Ishikawa (cell line): Measurements from ENCODE around the gene GLIPR1L2.

ENCODE experiments used
- CEBPB ChIP-seq: IDR thresholded peaks from 2 replicates; pipeline ENCODE4 v1.6.1; 2012
- CREB1 ChIP-seq: IDR thresholded peaks from 2 replicates; pipeline ENCODE4 v1.6.1; 2012; ENCODE audit warnings: low read depth
- EGR1 ChIP-seq: IDR thresholded peaks from 2 replicates; pipeline ENCODE4 v1.6.1; 2012
- EP300 ChIP-seq: IDR thresholded peaks from 2 replicates; pipeline ENCODE4 v1.6.1; 2012; ENCODE audit warnings: borderline replicate concordance
- FOXM1 ChIP-seq: IDR thresholded peaks from 2 replicates; pipeline ENCODE4 v1.6.1; 2012; ENCODE audit warnings: low read depth, borderline replicate concordance
- MAX ChIP-seq: IDR thresholded peaks from 2 replicates; pipeline ENCODE4 v1.6.1; 2012
- NFIC ChIP-seq: IDR thresholded peaks from 2 replicates; pipeline ENCODE4 v1.6.1; 2012
- RAD21 ChIP-seq: IDR thresholded peaks from 2 replicates; pipeline ENCODE4 v1.6.1; 2012; ENCODE audit warnings: low read depth
- REST ChIP-seq: IDR thresholded peaks from 2 replicates; pipeline ENCODE4 v1.6.1; 2012; ENCODE audit warnings: low read depth, mild to moderate bottlenecking
- TAF1 ChIP-seq: IDR thresholded peaks from 2 replicates; pipeline ENCODE4 v1.6.1; 2012; ENCODE audit warnings: low read depth, mild to moderate bottlenecking
- TCF12 ChIP-seq: IDR thresholded peaks from 2 replicates; pipeline ENCODE4 v1.6.1; 2012; ENCODE audit warnings: low read depth
- TEAD4 ChIP-seq: IDR thresholded peaks from 2 replicates; pipeline ENCODE4 v1.6.1; 2012
- USF1 ChIP-seq: IDR thresholded peaks from 2 replicates; pipeline ENCODE4 v1.6.1; 2012
- YY1 ChIP-seq: IDR thresholded peaks from 2 replicates; pipeline ENCODE4 v1.6.1; 2012; ENCODE audit warnings: low read depth
- ZBTB7A ChIP-seq: IDR thresholded peaks from 2 replicates; pipeline ENCODE4 v1.6.1; 2012; ENCODE audit warnings: low read depth

Gene GLIPR1L2

GRCh38 chr12:75350413-75350812 is 40.5 kb upstream of the GLIPR1L2 start:
- no peak for TF ChIP-seq ZBTB7A
- TF ChIP-seq TEAD4 = no peak
- TF ChIP-seq YY1 = no peak
- no peak for TF ChIP-seq CEBPB
- TF ChIP-seq TCF12 = no peak
- TF ChIP-seq TAF1 = no peak
- TF ChIP-seq FOXM1 = no peak
- no peak for TF ChIP-seq USF1
- TF ChIP-seq REST = no peak
- no peak for TF ChIP-seq EGR1
- no peak for TF ChIP-seq MAX
- no peak for TF ChIP-seq EP300
- TF ChIP-seq NFIC = no peak
- no peak for TF ChIP-seq CREB1
- no peak for TF ChIP-seq RAD21

- TF ChIP-seq TCF12 (no peak), CEBPB (no peak), NFIC (no peak), TEAD4 (no peak), ZBTB7A (no peak), REST (no peak), MAX (no peak), YY1 (no peak), TAF1 (no peak), RAD21 (no peak), CREB1 (no peak)
Measured at GRCh38 chr12:75354011-75354410, 36.9 kb upstream of the GLIPR1L2 start.

GRCh38 chr12:75360920-75361319 is 30.0 kb upstream of the GLIPR1L2 start:
- TF ChIP-seq REST (no peak), MAX (no peak), ZBTB7A (no peak), FOXM1 (no peak), TCF12 (no peak), TAF1 (no peak), EP300 (no peak), USF1 (no peak), EGR1 (no peak), CREB1 (no peak), YY1 (no peak), RAD21 (no peak), TEAD4 (no peak), CEBPB (no peak), NFIC (no peak)

- no peak for TF ChIP-seq YY1
- no peak for TF ChIP-seq TEAD4
- TF ChIP-seq MAX = no peak
- no peak for TF ChIP-seq CREB1
- no peak for TF ChIP-seq FOXM1
- no peak for TF ChIP-seq ZBTB7A
- TF ChIP-seq EP300 = no peak
- no peak for TF ChIP-seq USF1
- no peak for TF ChIP-seq NFIC
- no peak for TF ChIP-seq TAF1
- TF ChIP-seq EGR1 = no peak
- no peak for TF ChIP-seq REST
Measured at GRCh38 chr12:75361408-75361807, 29.5 kb upstream of the GLIPR1L2 start.
